GM12878 (cell line): ENCODE data around the gene UBC. TPM values are rescaled to one million over a fixed set of nuclear protein-coding genes. Genes with fewer than 3 reads are reported as not detected.
A peak's percentile ranks its signal among the peaks of the same experiment; 100 is the strongest.

Experiments
- ATAC-seq: fragments of 200-7000 bp; cut with Tn5 transposase; 3 replicates; pipeline ENCODE4 v1.9.1; 2020; ENCODE audit warnings: mild to moderate bottlenecking, moderate library complexity
- BruUV-seq: library from RNA; stranded (reverse); fragments of 400-500 nt; replicated peaks from 2 replicates; lab custom pipeline; 2021; lab: Mats Ljungman, UMichigan
- CTCF ChIA-PET: fragments of 300-600 bp; sonication (Branson Sonifier 250); formaldehyde crosslinking; extraction: SDS; loops from one replicate; lab custom pipeline; 2021; ENCODE audit warnings: inconsistent platforms; lab: Yijun Ruan, JAX
- POLR2A ChIA-PET: fragments of 350-600 bp; formaldehyde crosslinking; extraction: SDS; loops from one replicate; lab custom pipeline; 2021; ENCODE audit warnings: inconsistent platforms; lab: Charles Lee
- RAD21 ChIA-PET: fragments of 300-600 bp; sonication (Branson Sonifier 250); formaldehyde crosslinking; loops from one replicate; lab custom pipeline; 2023; ENCODE audit warnings: antibody characterized with exemption; ENCODE audit not compliant: unreplicated experiment; lab: Charles Lee
- SMC1A ChIA-PET: fragments of 300-600 bp; sonication (Branson Sonifier 250); formaldehyde crosslinking; loops from one replicate; lab custom pipeline; 2023; ENCODE audit not compliant: unreplicated experiment, uncharacterized antibody; lab: Charles Lee
- DNase-seq: peaks from one replicate; pipeline ENCODE4 v3.0.0-alpha.2; 2011; ENCODE audit warnings: low read depth, low spot score
- FAIRE-seq: peaks from 3 replicates; lab custom pipeline; 2011; peaks lifted over from hg19 to GRCh38; lab: Jason Lieb, UNC
- H2AFZ ChIP-seq: 2 replicates; pipeline ENCODE4 v1.6.0; 2011; ENCODE audit warnings: low read depth, low read length, control low read depth; ENCODE audit not compliant: control insufficient read depth
- H3K27ac ChIP-seq: 2 replicates; pipeline ENCODE4 v1.5.1; 2011; ENCODE audit warnings: control low read depth; ENCODE audit not compliant: control insufficient read depth, insufficient read depth
- H3K27me3 ChIP-seq, 2 experiments: replicated peaks in 1 of 2; 2 replicates each; pipeline versions ENCODE4 v1.6.0 to v1.6.1; 2011; ENCODE audit warnings: low read length in 1 of 2; ENCODE audit not compliant: control insufficient read depth in 2 of 2, insufficient read depth in 2 of 2
- H3K36me3 ChIP-seq, 2 experiments: 2 replicates each; pipeline ENCODE4 v1.5.1; 2011; ENCODE audit warnings: low read length in 1 of 2; ENCODE audit not compliant: control insufficient read depth in 2 of 2, insufficient read depth in 2 of 2
- H3K4me1 ChIP-seq: 2 replicates; pipeline ENCODE4 v1.6.1; 2011; ENCODE audit warnings: mild to moderate bottlenecking, low read length, moderate library complexity, mixed read lengths; ENCODE audit not compliant: control insufficient read depth, insufficient read depth
- H3K4me2 ChIP-seq: 2 replicates; pipeline ENCODE4 v1.6.0; 2011; ENCODE audit warnings: control low read depth; ENCODE audit not compliant: control insufficient read depth, insufficient read depth
- H3K4me3 ChIP-seq: fragments of 200-600 bp; sonication (generic); 2 replicates; pipeline ENCODE4 v1.5.1; 2016
- H3K79me2 ChIP-seq: 2 replicates; pipeline ENCODE4 v1.6.0; 2011; ENCODE audit warnings: low read length; ENCODE audit not compliant: control insufficient read depth, insufficient read depth
- H3K9ac ChIP-seq: 2 replicates; pipeline ENCODE4 v1.8.0; 2011; ENCODE audit warnings: low read length, control low read depth, mixed read lengths; ENCODE audit not compliant: control insufficient read depth, insufficient read depth
- H3K9me3 ChIP-seq: replicated peaks from 3 replicates; pipeline ENCODE4 v1.5.1; 2011; ENCODE audit warnings: mild to moderate bottlenecking, low read length; ENCODE audit not compliant: control insufficient read depth, insufficient read depth
- H4K20me1 ChIP-seq: 2 replicates; pipeline ENCODE4 v1.6.0; 2011; ENCODE audit not compliant: control insufficient read depth, insufficient read depth
- BHLHE40 ChIP-seq, 2 experiments: fragments of 450-650 bp in 1 of 2; IDR thresholded peaks; 2 replicates each; pipeline ENCODE4 v1.6.1; 2011 to 2017; ENCODE audit warnings: low read depth in 2 of 2, borderline replicate concordance in 1 of 2, improper control_type of control experiment in 1 of 2, low read length in 1 of 2, mild to moderate bottlenecking in 1 of 2
- CEBPB ChIP-seq, 2 experiments: fragments of 150-350 bp in 1 of 2; IDR thresholded peaks; 2 replicates each; pipeline ENCODE4 v1.6.1; 2012 to 2014; ENCODE audit warnings: low read depth in 2 of 2, low read length in 2 of 2, borderline replicate concordance in 1 of 2, inconsistent platforms in 1 of 2
- CHD4 ChIP-seq: fragments of 200-600 bp; sonication (generic); IDR thresholded peaks from 2 replicates; pipeline ENCODE4 v1.6.1; 2016; ENCODE audit warnings: mild to moderate bottlenecking
- EGR1 ChIP-seq, 2 experiments: IDR thresholded peaks; 1 replicate in 1 of 2; 2 replicates in 1 of 2; pipeline ENCODE4 v1.6.1; 2011 to 2012; ENCODE audit warnings: low read depth in 2 of 2, low read length in 2 of 2, borderline replicate concordance in 1 of 2, mild to moderate bottlenecking in 1 of 2, moderate library complexity in 1 of 2
- GABPA ChIP-seq: IDR thresholded peaks from 2 replicates; pipeline ENCODE4 v1.6.1; 2014; ENCODE audit warnings: antibody characterized with exemption, low read depth, mild to moderate bottlenecking, inconsistent platforms
- KDM1A ChIP-seq: fragments of 200-600 bp; sonication (generic); IDR thresholded peaks from 2 replicates; pipeline ENCODE4 v1.6.1; 2016; ENCODE audit warnings: borderline replicate concordance
- NR2C2 ChIP-seq: IDR thresholded peaks from 2 replicates; pipeline ENCODE4 v1.6.1; 2011; ENCODE audit warnings: borderline replicate concordance, low read depth; ENCODE audit not compliant: control insufficient read depth, insufficient read length
- RAD21 ChIP-seq: IDR thresholded peaks from 2 replicates; pipeline ENCODE4 v1.6.1; 2011; ENCODE audit warnings: mild to moderate bottlenecking, low read depth, low read length, moderate library complexity; ENCODE audit not compliant: insufficient read depth
- ZNF24 ChIP-seq: fragments of 450-650 bp; IDR thresholded peaks from 2 replicates; pipeline ENCODE4 v1.6.1; 2017; ENCODE audit warnings: antibody characterized with exemption, mild to moderate bottlenecking
- WGBS: methylation state at CpG from one replicate; pipeline ENCODE4 v1.1.6; 2016; ENCODE audit warnings: low lambda C conversion rate; ENCODE audit not compliant: insufficient replicate concordance, insufficient coverage; ENCODE audit errors: missing lambda C conversion rate; 5-methylcytosine and 5-hydroxymethylcytosine counted together
- in situ Hi-C: fragments of 300-500 bp; cut with MboI; formaldehyde crosslinking; loops from 9 replicates; pipeline ENCODE4 v1.14.3; 2018; ENCODE audit warnings: mixed read lengths
- intact Hi-C: fragments of 100-400 bp; cut with micrococcal nuclease; formaldehyde crosslinking; loops from one replicate; pipeline ENCODE4 v1.14.2; 2022; ENCODE audit not compliant: unreplicated experiment
- polyA plus RNA-seq, 11 experiments: library from polyadenylated mRNA; depleted of rRNA in 4 of 11; unstranded in 6 of 11; stranded (reverse) in 5 of 11; fragments of >200 nt; fragmentation: Nextera tagmentation in 4 of 11; fragmentation: Illumina TruSeq in 1 of 11; extraction: Ambion mirVana in 4 of 11; extraction: Trizol in 1 of 11; gene quantifications; 1 replicate in 1 of 11; 2 replicates in 10 of 11; pipeline versions ENCODE4 v1.2.1 to v1.2.3, GENCODE V29; 2011 to 2016; ENCODE audit warnings: inconsistent platforms in 2 of 11, missing spikeins in 2 of 11, low read depth in 1 of 11
- total RNA-seq, 4 experiments: library from RNA; depleted of rRNA in 3 of 4; stranded (reverse); fragments of >200 nt in 3 of 4; fragmentation: Illumina TruSeq in 1 of 4; extraction: Trizol in 1 of 4; gene quantifications; 2 replicates each; pipeline versions ENCODE4 v1.2.1 to v1.2.3, GENCODE V29; 2013 to 2021
- TF ChIP-seq, protein P1 (sequence below): fragments of 450-650 bp; IDR thresholded peaks from 2 replicates; pipeline ENCODE4 v1.6.1; 2016; ENCODE audit warnings: mild to moderate bottlenecking
- TF ChIP-seq, protein P2 (sequence below): fragments of 450-650 bp; conservative IDR thresholded peaks from 2 replicates; pipeline ENCODE4 v1.6.1; 2017; ENCODE audit warnings: mild to moderate bottlenecking, moderate library complexity
- TF ChIP-seq, protein P3 (sequence below): IDR thresholded peaks from 2 replicates; pipeline ENCODE4 v1.6.1; 2012; ENCODE audit warnings: low read depth, low read length, improper control_type of control experiment
- TF ChIP-seq, protein P4 (sequence below): fragments of 450-650 bp; IDR thresholded peaks from 2 replicates; pipeline ENCODE4 v1.6.1; 2017; ENCODE audit warnings: mild to moderate bottlenecking, low read depth, inconsistent platforms; ENCODE audit not compliant: poor library complexity, severe bottlenecking
- TF ChIP-seq, protein P5 (sequence below), 3 experiments: IDR thresholded peaks in 2 of 3; conservative IDR thresholded peaks in 1 of 3; 2 replicates each; pipeline ENCODE4 v1.5.1; 2011; ENCODE audit warnings: low read depth in 3 of 3, low read length in 3 of 3, mild to moderate bottlenecking in 3 of 3, control low read depth in 2 of 3, moderate library complexity in 2 of 3, inconsistent platforms in 1 of 3, mixed read lengths in 1 of 3; ENCODE audit not compliant: control insufficient read depth in 2 of 3, insufficient read depth in 1 of 3; ENCODE audit errors: extremely low read depth in 1 of 3

UBC gene
- total and polyA plus RNA-seq, 10 of the 15 experiments (the other 5 are each of a cell fraction or from before 2014, with no cell fraction given): 653 to 1,666 (median 874) TPM

DNA sequence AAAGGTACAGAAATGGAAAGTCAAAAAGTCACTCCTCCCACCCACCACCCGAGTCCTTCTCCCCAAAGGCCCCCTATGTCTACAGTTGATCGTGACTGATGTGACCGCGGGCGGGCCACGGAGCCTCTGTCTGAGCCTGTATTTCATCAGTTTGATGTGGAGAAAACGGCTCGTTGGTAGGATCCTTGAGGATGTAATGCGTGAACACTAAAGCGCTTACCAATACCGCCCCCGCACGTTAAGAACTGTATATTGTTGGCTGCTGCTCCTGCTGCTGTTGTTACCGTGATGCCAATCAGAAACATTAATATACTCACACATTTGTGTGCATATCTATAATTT lies 24.6 kb upstream of the UBC start:
- FAIRE-seq: no peak
- no peak for DNase-seq
- in situ Hi-C loops: no loop called here
- TF ChIP-seq NR2C2: no peak
- TF ChIP-seq, protein P1, sequence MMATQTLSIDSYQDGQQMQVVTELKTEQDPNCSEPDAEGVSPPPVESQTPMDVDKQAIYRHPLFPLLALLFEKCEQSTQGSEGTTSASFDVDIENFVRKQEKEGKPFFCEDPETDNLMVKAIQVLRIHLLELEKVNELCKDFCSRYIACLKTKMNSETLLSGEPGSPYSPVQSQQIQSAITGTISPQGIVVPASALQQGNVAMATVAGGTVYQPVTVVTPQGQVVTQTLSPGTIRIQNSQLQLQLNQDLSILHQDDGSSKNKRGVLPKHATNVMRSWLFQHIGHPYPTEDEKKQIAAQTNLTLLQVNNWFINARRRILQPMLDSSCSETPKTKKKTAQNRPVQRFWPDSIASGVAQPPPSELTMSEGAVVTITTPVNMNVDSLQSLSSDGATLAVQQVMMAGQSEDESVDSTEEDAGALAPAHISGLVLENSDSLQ: peak; percentile 56
- TF ChIP-seq, protein P2, sequence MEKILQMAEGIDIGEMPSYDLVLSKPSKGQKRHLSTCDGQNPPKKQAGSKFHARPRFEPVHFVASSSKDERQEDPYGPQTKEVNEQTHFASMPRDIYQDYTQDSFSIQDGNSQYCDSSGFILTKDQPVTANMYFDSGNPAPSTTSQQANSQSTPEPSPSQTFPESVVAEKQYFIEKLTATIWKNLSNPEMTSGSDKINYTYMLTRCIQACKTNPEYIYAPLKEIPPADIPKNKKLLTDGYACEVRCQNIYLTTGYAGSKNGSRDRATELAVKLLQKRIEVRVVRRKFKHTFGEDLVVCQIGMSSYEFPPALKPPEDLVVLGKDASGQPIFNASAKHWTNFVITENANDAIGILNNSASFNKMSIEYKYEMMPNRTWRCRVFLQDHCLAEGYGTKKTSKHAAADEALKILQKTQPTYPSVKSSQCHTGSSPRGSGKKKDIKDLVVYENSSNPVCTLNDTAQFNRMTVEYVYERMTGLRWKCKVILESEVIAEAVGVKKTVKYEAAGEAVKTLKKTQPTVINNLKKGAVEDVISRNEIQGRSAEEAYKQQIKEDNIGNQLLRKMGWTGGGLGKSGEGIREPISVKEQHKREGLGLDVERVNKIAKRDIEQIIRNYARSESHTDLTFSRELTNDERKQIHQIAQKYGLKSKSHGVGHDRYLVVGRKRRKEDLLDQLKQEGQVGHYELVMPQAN: no peak
- TF ChIP-seq CEBPB (IDR thresholded peaks at IDR 0.05; ENCODE audit: borderline replicate concordance in 1 of 2, low read depth in 2 of 2, low read length in 2 of 2): 0 out of 4 replicates have a peak, but pooled peaks of 1 of the 2 experiments have one; percentile 39
- TF ChIP-seq ZNF24: no peak
- peak; percentile 32; the same call in 1 of the 2 replicates for TF ChIP-seq RAD21
- TF ChIP-seq, protein P3, sequence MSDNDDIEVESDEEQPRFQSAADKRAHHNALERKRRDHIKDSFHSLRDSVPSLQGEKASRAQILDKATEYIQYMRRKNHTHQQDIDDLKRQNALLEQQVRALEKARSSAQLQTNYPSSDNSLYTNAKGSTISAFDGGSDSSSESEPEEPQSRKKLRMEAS: peak; percentile 10; the same call in 1 of the 2 replicates
- TF ChIP-seq, protein P4, sequence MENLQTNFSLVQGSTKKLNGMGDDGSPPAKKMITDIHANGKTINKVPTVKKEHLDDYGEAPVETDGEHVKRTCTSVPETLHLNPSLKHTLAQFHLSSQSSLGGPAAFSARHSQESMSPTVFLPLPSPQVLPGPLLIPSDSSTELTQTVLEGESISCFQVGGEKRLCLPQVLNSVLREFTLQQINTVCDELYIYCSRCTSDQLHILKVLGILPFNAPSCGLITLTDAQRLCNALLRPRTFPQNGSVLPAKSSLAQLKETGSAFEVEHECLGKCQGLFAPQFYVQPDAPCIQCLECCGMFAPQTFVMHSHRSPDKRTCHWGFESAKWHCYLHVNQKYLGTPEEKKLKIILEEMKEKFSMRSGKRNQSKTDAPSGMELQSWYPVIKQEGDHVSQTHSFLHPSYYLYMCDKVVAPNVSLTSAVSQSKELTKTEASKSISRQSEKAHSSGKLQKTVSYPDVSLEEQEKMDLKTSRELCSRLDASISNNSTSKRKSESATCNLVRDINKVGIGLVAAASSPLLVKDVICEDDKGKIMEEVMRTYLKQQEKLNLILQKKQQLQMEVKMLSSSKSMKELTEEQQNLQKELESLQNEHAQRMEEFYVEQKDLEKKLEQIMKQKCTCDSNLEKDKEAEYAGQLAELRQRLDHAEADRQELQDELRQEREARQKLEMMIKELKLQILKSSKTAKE: no peak
- TF ChIP-seq CHD4: no peak
- TF ChIP-seq KDM1A: no peak
- TF ChIP-seq EGR1 (IDR thresholded peaks at IDR 0.05; ENCODE audit: borderline replicate concordance in 1 of 2, low read depth in 2 of 2, low read length in 2 of 2): peak in 1 of 2 experiments; percentile 90; a peak in 2 of 3 replicates
- TF ChIP-seq, protein P5, sequence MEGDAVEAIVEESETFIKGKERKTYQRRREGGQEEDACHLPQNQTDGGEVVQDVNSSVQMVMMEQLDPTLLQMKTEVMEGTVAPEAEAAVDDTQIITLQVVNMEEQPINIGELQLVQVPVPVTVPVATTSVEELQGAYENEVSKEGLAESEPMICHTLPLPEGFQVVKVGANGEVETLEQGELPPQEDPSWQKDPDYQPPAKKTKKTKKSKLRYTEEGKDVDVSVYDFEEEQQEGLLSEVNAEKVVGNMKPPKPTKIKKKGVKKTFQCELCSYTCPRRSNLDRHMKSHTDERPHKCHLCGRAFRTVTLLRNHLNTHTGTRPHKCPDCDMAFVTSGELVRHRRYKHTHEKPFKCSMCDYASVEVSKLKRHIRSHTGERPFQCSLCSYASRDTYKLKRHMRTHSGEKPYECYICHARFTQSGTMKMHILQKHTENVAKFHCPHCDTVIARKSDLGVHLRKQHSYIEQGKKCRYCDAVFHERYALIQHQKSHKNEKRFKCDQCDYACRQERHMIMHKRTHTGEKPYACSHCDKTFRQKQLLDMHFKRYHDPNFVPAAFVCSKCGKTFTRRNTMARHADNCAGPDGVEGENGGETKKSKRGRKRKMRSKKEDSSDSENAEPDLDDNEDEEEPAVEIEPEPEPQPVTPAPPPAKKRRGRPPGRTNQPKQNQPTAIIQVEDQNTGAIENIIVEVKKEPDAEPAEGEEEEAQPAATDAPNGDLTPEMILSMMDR (IDR thresholded peaks at IDR 0.05 in 2 of 3, conservative IDR thresholded peaks at IDR 0.05 in 1 of 3; ENCODE audit: control insufficient read depth in 2 of 3, extremely low read depth in 1 of 3, insufficient read depth in 1 of 3, low read depth in 3 of 3, low read length in 3 of 3): peak; percentile 49 to 67 (median 54)
- peak in 1 of 2 experiments; percentile 25; a peak in 2 of 4 replicates for TF ChIP-seq BHLHE40 (IDR thresholded peaks at IDR 0.05; ENCODE audit: borderline replicate concordance in 1 of 2, low read depth in 2 of 2, low read length in 1 of 2)
- TF ChIP-seq GABPA: no peak

More for the DNA sequence above, 24.6 kb upstream of the UBC start:
- no peaks in the 10 kb centered on the region; the same call in 2 of the 3 replicates for H3K9me3 ChIP-seq
- peak overlapping the region; percentile 90 for H3K4me2 ChIP-seq
- no peaks in the 10 kb centered on the region for H3K27me3 ChIP-seq
- ChIA-PET RAD21 (interaction anchor here (1.0 to 8.4 kb wide), 6 partner anchors 11 to 55 kb away, joined by 3 to 246 read pairs (median 18); partner anchors contain the start of genes BRI3BP and UBC), POLR2A (interaction anchor here (1.7 to 10.2 kb wide), 4 partner anchors 18 to 55 kb away, joined by 10 to 346 read pairs (median 16); partner anchors contain the start of genes BRI3BP and UBC), CTCF (interaction anchor here (1.6 to 13.6 kb wide), 5 partner anchors 12 to 165 kb away, joined by 7 to 523 read pairs (median 30); partner anchors contain the start of genes BRI3BP and UBC), SMC1A (interaction anchor here (1.5 to 9.3 kb wide), 5 partner anchors 12 to 56 kb away, joined by 8 to 294 read pairs (median 41); partner anchors contain the start of gene UBC)
- peak; percentile 55 for ATAC-seq
- no peaks in the 10 kb centered on the region for H4K20me1 ChIP-seq
- intact Hi-C loops: loop anchor here (1.0 to 2.0 kb wide), 3 partner anchors 22 to 55 kb away; partner anchors contain the start of gene DHX37
- peak overlapping the region; percentile 75 for H3K9ac ChIP-seq
- BruUV-seq: no TSS peak
- under 1% methylated on average over 14 of the region's 14 CpGs for WGBS
- H3K79me2 ChIP-seq: no peaks in the 10 kb centered on the region
- peaks cover 17% of the 10 kb centered on the region for H3K4me1 ChIP-seq
- peak overlapping the region; percentile 97 for H3K27ac ChIP-seq
- H3K4me3 ChIP-seq: peak overlapping the region; percentile 68
- H3K36me3 ChIP-seq: peaks cover 0 to 1% of the 10 kb centered on the region in 2 experiments; a peak in 2 of 4 replicates
- 0 out of 2 replicates have a peak overlapping the region, but pooled peaks have one; percentile 9 for H2AFZ ChIP-seq
